Endodermal cell (in vitro differentiated cells): ENCODE data around the gene PPIP5K1. TPM values are rescaled to one million over a fixed set of nuclear protein-coding genes. Genes with fewer than 3 reads are reported as not detected.

Experiments
- DNase-seq: peaks from one replicate; pipeline ENCODE4 v3.0.0-alpha.2; 2017
- H3K27ac ChIP-seq: 2 replicates; pipeline ENCODE4 v1.5.1; 2013; ENCODE audit warnings: mild to moderate bottlenecking, low read depth, low read length, moderate library complexity
- H3K27me3 ChIP-seq: 2 replicates; pipeline ENCODE4 v1.6.1; 2013; ENCODE audit warnings: mild to moderate bottlenecking, low read length, moderate library complexity; ENCODE audit not compliant: insufficient read depth, control insufficient read depth, poor library complexity, severe bottlenecking
- H3K36me3 ChIP-seq: 2 replicates; pipeline ENCODE4 v1.7.0; 2013; ENCODE audit warnings: mild to moderate bottlenecking, low read length, moderate library complexity; ENCODE audit not compliant: control insufficient read depth, insufficient read depth
- H3K4me1 ChIP-seq: one replicate; pipeline ENCODE4 v1.7.0; 2013; ENCODE audit warnings: low read length; ENCODE audit not compliant: control insufficient read depth, insufficient read depth
- H3K4me3 ChIP-seq: 2 replicates; pipeline ENCODE4 v1.5.1; 2013; ENCODE audit warnings: mild to moderate bottlenecking, low read length, moderate library complexity
- H3K9ac ChIP-seq: 2 replicates; pipeline ENCODE4 v1.6.1; 2013; ENCODE audit warnings: mild to moderate bottlenecking, low read length, moderate library complexity; ENCODE audit not compliant: poor library complexity, severe bottlenecking; ENCODE audit errors: extremely low read depth
- H3K9me3 ChIP-seq: 2 replicates; pipeline ENCODE4 v1.6.1; 2013; ENCODE audit warnings: mild to moderate bottlenecking, low read length, moderate library complexity; ENCODE audit not compliant: control insufficient read depth
- H3K27ac Mint-ChIP-seq: 2 replicates; pipeline ENCODE4 v1.8.0; 2020; ENCODE audit warnings: mixed read lengths
- H3K27me3 Mint-ChIP-seq: 2 replicates; pipeline ENCODE4 v1.8.0; 2021; ENCODE audit warnings: mild to moderate bottlenecking, mixed read lengths; ENCODE audit not compliant: insufficient read depth
- H3K36me3 Mint-ChIP-seq: 2 replicates; pipeline ENCODE4 v1.8.0; 2020; ENCODE audit warnings: low read depth, mixed read lengths
- H3K4me1 Mint-ChIP-seq: 2 replicates; pipeline ENCODE4 v1.8.0; 2020; ENCODE audit warnings: mixed read lengths
- H3K4me3 Mint-ChIP-seq: 2 replicates; pipeline ENCODE4 v1.8.0; 2020; ENCODE audit warnings: mild to moderate bottlenecking, moderate library complexity, mixed read lengths
- H3K9me3 Mint-ChIP-seq: 2 replicates; pipeline ENCODE4 v1.8.0; 2020; ENCODE audit warnings: mild to moderate bottlenecking, mixed read lengths
- CTCF ChIP-seq: fragments of 200-600 bp; sonication (generic); conservative IDR thresholded peaks from 2 replicates; pipeline ENCODE4 v1.5.0; 2021; ENCODE audit warnings: antibody characterized with exemption, mild to moderate bottlenecking
- WGBS, 2 experiments: methylation state at CpG; one replicate each; pipeline versions ENCODE4 v1.1.5 to v1.1.7; 2013; ENCODE audit warnings: missing lambda C conversion rate in 2 of 2, mixed read lengths in 1 of 2; ENCODE audit not compliant: insufficient coverage in 1 of 2, insufficient read length in 1 of 2; 5-methylcytosine and 5-hydroxymethylcytosine counted together
- total RNA-seq, 2 donors: library from RNA; stranded (reverse); fragmentation: NEBNext Ultra II Directional in 1 of 2; extraction: Animal tissue kit (Norgen Biotek cat#: 25700) in 1 of 2; gene quantifications; 2 replicates in 1 of 2; 3 replicates in 1 of 2; pipeline ENCODE4 v1.2.1, GENCODE V29; 2021

The PPIP5K1 gene
- total RNA-seq, 2 donors from 2014 or later = 3.3 to 16.0 TPM

- no peaks in the 10 kb centered on the region for H3K9me3 Mint-ChIP-seq
- H3K36me3 Mint-ChIP-seq = no peaks in the 10 kb centered on the region
- no peak for TF ChIP-seq CTCF
- H3K4me3 ChIP-seq = no peak overlapping the region
- 89 to 97% methylated on average over 6 to 11 of the region's 12 CpGs for WGBS, 2 experiments
- H3K4me3 Mint-ChIP-seq = no peak overlapping the region
- DNase-seq = no peak
- H3K36me3 ChIP-seq = no peaks in the 10 kb centered on the region
- peaks cover 60% of the 10 kb centered on the region for H3K27me3 Mint-ChIP-seq
- H3K9me3 ChIP-seq = no peaks in the 10 kb centered on the region
- no peak overlapping the region for H3K27ac ChIP-seq
- no peak overlapping the region for H3K9ac ChIP-seq
- peaks cover 11% of the 10 kb centered on the region for H3K4me1 Mint-ChIP-seq
- no peak overlapping the region for H3K27ac Mint-ChIP-seq
- H3K4me1 ChIP-seq = no peaks in the 10 kb centered on the region
- peaks cover 6% of the 10 kb centered on the region for H3K27me3 ChIP-seq
Measured at GRCh38 chr15:43529587-43530345, 60.2 kb downstream of the PPIP5K1 start.

- Histone ChIP-seq H3K4me3 (no peak overlapping the region), H3K27me3 (peaks cover 9% of the 10 kb centered on the region), H3K9me3 (no peaks in the 10 kb centered on the region), H3K9ac (no peak overlapping the region), H3K36me3 (no peaks in the 10 kb centered on the region), H3K4me1 (no peaks in the 10 kb centered on the region), H3K27ac (no peak overlapping the region)
- H3K27me3 Mint-ChIP-seq = peaks cover 67% of the 10 kb centered on the region
- no peak for DNase-seq
- H3K36me3 Mint-ChIP-seq = no peaks in the 10 kb centered on the region
- H3K27ac Mint-ChIP-seq = no peak overlapping the region
- peaks cover 11% of the 10 kb centered on the region for H3K4me1 Mint-ChIP-seq
- no peaks in the 10 kb centered on the region for H3K9me3 Mint-ChIP-seq
- no peak overlapping the region for H3K4me3 Mint-ChIP-seq
- 93% methylated on average over 10 to 15 of the region's 15 CpGs for WGBS, 2 experiments
- no peak for TF ChIP-seq CTCF
Measured at GRCh38 chr15:43529141-43529540, 60.9 kb downstream of the PPIP5K1 start.

GRCh38 chr15:43528542-43529007, 61.4 kb downstream of the PPIP5K1 start:
- no peak overlapping the region for H3K27ac Mint-ChIP-seq
- 85 to 87% methylated on average over 3 to 11 of the region's 11 CpGs for WGBS, 2 experiments
- Histone ChIP-seq H3K36me3 (no peaks in the 10 kb centered on the region), H3K9me3 (no peaks in the 10 kb centered on the region), H3K27me3 (peaks cover 15% of the 10 kb centered on the region), H3K27ac (no peak overlapping the region), H3K4me1 (no peaks in the 10 kb centered on the region), H3K9ac (no peak overlapping the region), H3K4me3 (no peak overlapping the region)
- DNase-seq = no peak
- no peak for TF ChIP-seq CTCF
- H3K36me3 Mint-ChIP-seq = no peaks in the 10 kb centered on the region
- H3K4me3 Mint-ChIP-seq = no peak overlapping the region
- peaks cover 11% of the 10 kb centered on the region for H3K4me1 Mint-ChIP-seq
- peaks cover 72% of the 10 kb centered on the region for H3K27me3 Mint-ChIP-seq
- no peaks in the 10 kb centered on the region for H3K9me3 Mint-ChIP-seq
